ENCODE measurements around the gene QDPR.
"Not testable (repeated sequence)": the region's sequence is repeated elsewhere in the genome, so short reads cannot be mapped to it uniquely, and the experiment has no call there.

The QDPR gene

GRCh38 chr4:17545374-17546140, 33.7 kb upstream of the QDPR start:
- no peak for DNase-seq (ENCODE audit: low read depth)
- TF ChIP-seq CTCF (IDR thresholded peaks at IDR 0.05; ENCODE audit: control insufficient read depth, insufficient read depth, low read depth, low read length, missing control alignments), result no peak
- no peak overlapping the region for H3K4me3 ChIP-seq (ENCODE audit: control insufficient read depth, low read depth, low read length)

- no peak for DNase-seq (ENCODE audit: low read depth)
- no peak for TF ChIP-seq CTCF (IDR thresholded peaks at IDR 0.05; ENCODE audit: control insufficient read depth, insufficient read depth, low read depth, low read length, missing control alignments)
- no peak overlapping the region for H3K4me3 ChIP-seq (ENCODE audit: control insufficient read depth, low read depth, low read length)
Observed at GRCh38 chr4:17544831-17545234, 32.9 kb upstream of the QDPR start.

GRCh38 chr4:17544205-17544604, 32.3 kb upstream of the QDPR start:
- DNase-seq (ENCODE audit: low read depth), result no peak
- no peak overlapping the region for H3K4me3 ChIP-seq (ENCODE audit: control insufficient read depth, low read depth, low read length)
- TF ChIP-seq CTCF (IDR thresholded peaks at IDR 0.05; ENCODE audit: control insufficient read depth, insufficient read depth, low read depth, low read length, missing control alignments), result no peak

- DNase-seq (ENCODE audit: low read depth), result not testable (repeated sequence)
Observed at GRCh38 chr4:17537060-17537459, 25.2 kb upstream of the QDPR start.

GRCh38 chr4:17535906-17536305, 24.0 kb upstream of the QDPR start:
- TF ChIP-seq CTCF (IDR thresholded peaks at IDR 0.05; ENCODE audit: control insufficient read depth, insufficient read depth, low read depth, low read length, missing control alignments), result no peak
- H3K4me3 ChIP-seq (ENCODE audit: control insufficient read depth, low read depth, low read length), result no peak overlapping the region
- DNase-seq (ENCODE audit: low read depth), result no peak

More at GRCh38 chr4:17537060-17537459, 25.2 kb upstream of the QDPR start:
- H3K4me3 ChIP-seq (ENCODE audit: control insufficient read depth, low read depth, low read length), result not testable (repeated sequence)

- DNase-seq (ENCODE audit: low read depth), result no peak
- no peak overlapping the region for H3K4me3 ChIP-seq (ENCODE audit: control insufficient read depth, low read depth, low read length)
Observed at GRCh38 chr4:17535242-17535641, 23.4 kb upstream of the QDPR start.

More at GRCh38 chr4:17535242-17535641, 23.4 kb upstream of the QDPR start:
- TF ChIP-seq CTCF (IDR thresholded peaks at IDR 0.05; ENCODE audit: control insufficient read depth, insufficient read depth, low read depth, low read length, missing control alignments), result no peak

Measured in AG09309 (cell line).